Panc1 (cell line): ENCODE measurements around the gene ST3GAL5.
"Not testable (repeated sequence)": the region's sequence is repeated elsewhere in the genome, so short reads cannot be mapped to it uniquely, and the experiment has no call there.

Experiments used
- CTCF ChIP-seq: fragments of 450-650 bp; IDR thresholded peaks from 2 replicates; pipeline ENCODE4 v1.5.1; 2017; ENCODE audit warnings: mild to moderate bottlenecking
- POLR2AphosphoS5 ChIP-seq: IDR thresholded peaks from 2 replicates; pipeline ENCODE4 v1.6.1; 2012; ENCODE audit warnings: mild to moderate bottlenecking, low read depth, low read length, moderate library complexity
- TF ChIP-seq, protein P1 (sequence below), 2 experiments: IDR thresholded peaks; 2 replicates each; pipeline ENCODE4 v1.6.1; 2011 to 2012; ENCODE audit warnings: low read depth in 2 of 2, control low read depth in 1 of 2, low read length in 1 of 2, mild to moderate bottlenecking in 1 of 2, moderate library complexity in 1 of 2; ENCODE audit not compliant: insufficient read depth in 1 of 2

DNA sequence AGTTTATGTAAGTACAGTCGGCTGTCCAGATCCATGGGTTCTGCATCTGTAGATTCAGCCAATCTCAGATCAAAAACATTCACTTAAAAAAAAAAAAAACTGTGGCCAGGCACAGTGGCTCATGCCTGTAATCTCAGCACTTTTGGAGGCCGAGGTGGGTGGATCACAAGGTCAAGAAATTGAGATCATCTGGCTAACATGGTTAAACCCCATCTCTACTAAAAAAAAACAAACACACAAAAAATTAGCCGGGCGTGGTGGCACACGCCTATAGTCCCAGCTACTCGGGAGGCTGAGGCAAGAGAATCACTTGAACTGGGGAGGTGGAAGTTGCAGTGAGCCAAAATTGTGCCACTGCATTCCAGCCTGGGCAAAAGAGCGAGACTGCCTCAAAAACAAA, 42.4 kb upstream of the ST3GAL5 start:
- not testable (repeated sequence) for TF ChIP-seq CTCF, POLR2AphosphoS5
- TF ChIP-seq, protein P1, sequence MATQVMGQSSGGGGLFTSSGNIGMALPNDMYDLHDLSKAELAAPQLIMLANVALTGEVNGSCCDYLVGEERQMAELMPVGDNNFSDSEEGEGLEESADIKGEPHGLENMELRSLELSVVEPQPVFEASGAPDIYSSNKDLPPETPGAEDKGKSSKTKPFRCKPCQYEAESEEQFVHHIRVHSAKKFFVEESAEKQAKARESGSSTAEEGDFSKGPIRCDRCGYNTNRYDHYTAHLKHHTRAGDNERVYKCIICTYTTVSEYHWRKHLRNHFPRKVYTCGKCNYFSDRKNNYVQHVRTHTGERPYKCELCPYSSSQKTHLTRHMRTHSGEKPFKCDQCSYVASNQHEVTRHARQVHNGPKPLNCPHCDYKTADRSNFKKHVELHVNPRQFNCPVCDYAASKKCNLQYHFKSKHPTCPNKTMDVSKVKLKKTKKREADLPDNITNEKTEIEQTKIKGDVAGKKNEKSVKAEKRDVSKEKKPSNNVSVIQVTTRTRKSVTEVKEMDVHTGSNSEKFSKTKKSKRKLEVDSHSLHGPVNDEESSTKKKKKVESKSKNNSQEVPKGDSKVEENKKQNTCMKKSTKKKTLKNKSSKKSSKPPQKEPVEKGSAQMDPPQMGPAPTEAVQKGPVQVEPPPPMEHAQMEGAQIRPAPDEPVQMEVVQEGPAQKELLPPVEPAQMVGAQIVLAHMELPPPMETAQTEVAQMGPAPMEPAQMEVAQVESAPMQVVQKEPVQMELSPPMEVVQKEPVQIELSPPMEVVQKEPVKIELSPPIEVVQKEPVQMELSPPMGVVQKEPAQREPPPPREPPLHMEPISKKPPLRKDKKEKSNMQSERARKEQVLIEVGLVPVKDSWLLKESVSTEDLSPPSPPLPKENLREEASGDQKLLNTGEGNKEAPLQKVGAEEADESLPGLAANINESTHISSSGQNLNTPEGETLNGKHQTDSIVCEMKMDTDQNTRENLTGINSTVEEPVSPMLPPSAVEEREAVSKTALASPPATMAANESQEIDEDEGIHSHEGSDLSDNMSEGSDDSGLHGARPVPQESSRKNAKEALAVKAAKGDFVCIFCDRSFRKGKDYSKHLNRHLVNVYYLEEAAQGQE (IDR thresholded peaks at IDR 0.05; ENCODE audit: insufficient read depth in 1 of 2, low read depth in 2 of 2, low read length in 1 of 2): not testable (repeated sequence)
